Esophagus (tissue), 2 donors: Measurements from ENCODE around the gene RPS25. TPM values are rescaled to one million over a fixed set of nuclear protein-coding genes. Genes with fewer than 3 reads are reported as not detected.
A peak's percentile ranks its signal among the peaks of the same experiment; 100 is the strongest.
"Not testable (repeated sequence)": the region's sequence is repeated elsewhere in the genome, so short reads cannot be mapped to it uniquely, and the experiment has no call there.

Experiments
- H3K27ac ChIP-seq, 2 donors: one replicate each; pipeline ENCODE4 v1.5.1; 2013; ENCODE audit warnings: low read depth in 2 of 2, mild to moderate bottlenecking in 2 of 2, inconsistent platforms in 1 of 2, low read length in 1 of 2, moderate library complexity in 1 of 2
- H3K27me3 ChIP-seq, 2 donors: one replicate each; pipeline ENCODE4 v1.6.1; 2013; ENCODE audit warnings: low read length in 2 of 2, control low read depth in 1 of 2, mild to moderate bottlenecking in 1 of 2; ENCODE audit not compliant: insufficient read depth in 2 of 2, control insufficient read depth in 1 of 2
- H3K36me3 ChIP-seq, 2 donors: one replicate each; pipeline ENCODE4 v1.6.1; 2013; ENCODE audit warnings: low read length in 1 of 2; ENCODE audit not compliant: control insufficient read depth in 2 of 2, insufficient read depth in 2 of 2
- H3K4me1 ChIP-seq, 2 donors: one replicate each; pipeline ENCODE4 v1.6.1; 2013; ENCODE audit warnings: low read length in 1 of 2; ENCODE audit not compliant: control insufficient read depth in 2 of 2, insufficient read depth in 2 of 2
- H3K4me3 ChIP-seq, 2 donors: one replicate each; pipeline ENCODE4 v1.5.1; 2013; ENCODE audit warnings: low read length in 2 of 2, mild to moderate bottlenecking in 2 of 2, low read depth in 1 of 2, moderate library complexity in 1 of 2
- H3K9me3 ChIP-seq, 2 donors: one replicate each; pipeline ENCODE4 v1.6.1; 2013; ENCODE audit warnings: mild to moderate bottlenecking in 2 of 2, low read depth in 1 of 2, low read length in 1 of 2, moderate library complexity in 1 of 2; ENCODE audit not compliant: control insufficient read depth in 2 of 2, insufficient read depth in 1 of 2
- WGBS, 2 donors: extraction: QIAGEN DNeasy Blood & Tissue Kit; methylation state at CpG; one replicate each; pipeline ENCODE4 v1.1.7; 2013; 5-methylcytosine and 5-hydroxymethylcytosine counted together
- polyA plus RNA-seq, 2 donors: library from polyadenylated mRNA; stranded (reverse); fragments of 200-250 nt; gene quantifications; one replicate each; pipeline ENCODE4 v1.2.3, GENCODE V29; 2013
- donor health status: healthy with polysubstance abuse.
- donor health status: Bipolar disorder and iron deficiency.

RPS25 gene
- 1,000 to 10,000 TPM; 1,420 to 2,000 TPM for polyA plus RNA-seq

DNA sequence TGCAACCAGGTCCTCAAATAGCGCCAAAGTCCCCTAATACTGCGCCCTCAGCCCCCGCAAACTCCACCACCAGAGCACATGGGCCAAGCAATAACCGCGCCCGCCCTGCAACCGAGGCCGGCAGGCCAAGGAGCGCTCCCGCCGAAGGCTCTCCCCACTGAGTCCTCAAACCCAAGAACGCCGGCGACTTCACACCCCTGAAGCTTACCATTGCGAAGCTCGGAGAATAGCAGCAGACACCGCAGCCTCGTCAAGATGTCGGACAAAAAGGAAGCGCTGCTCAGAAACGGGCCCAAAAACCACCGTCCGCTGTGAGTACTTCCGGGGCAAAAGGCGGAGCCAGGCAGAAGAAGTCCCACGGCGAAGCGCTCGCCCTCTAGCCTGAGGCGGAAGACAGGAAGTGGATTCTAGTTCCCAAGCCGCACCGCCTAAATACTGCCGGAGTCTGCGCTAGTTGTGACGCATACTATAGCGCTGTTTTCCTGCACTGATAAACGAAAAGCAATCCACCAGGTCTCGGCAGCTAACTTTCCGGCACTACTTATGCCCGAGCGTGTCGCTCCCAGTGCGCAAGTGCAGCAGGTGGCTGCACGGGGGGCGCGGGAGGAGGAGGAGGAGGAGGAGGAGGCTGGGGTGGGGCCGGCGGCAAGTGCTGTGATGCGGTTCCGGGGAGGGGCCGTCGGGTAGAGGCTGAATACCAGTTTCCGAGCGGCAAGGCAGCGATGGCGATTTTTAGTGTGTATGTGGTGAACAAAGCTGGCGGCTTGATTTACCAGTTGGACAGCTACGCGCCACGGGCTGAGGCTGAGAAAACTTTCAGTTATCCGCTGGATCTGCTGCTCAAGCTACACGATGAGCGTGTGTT is at the start of gene RPS25, which contains the start of gene TRAPPC4:
Gene RPS25, minus strand, starts transcription at position 270 of the 865 bp plus-strand sequence. Its CDS starts 59 bp downstream, at position 211.
Gene TRAPPC4, plus strand, starts transcription at position 693 of the 865 bp plus-strand sequence. Its CDS starts 30 bp downstream, at position 723.
- Histone ChIP-seq H3K27me3 (no peaks in the 10 kb centered on the region), H3K4me3 (peak within 1 kb of the TSS; percentile 90 to 100), H3K9me3 (no peaks in the 10 kb centered on the region), H3K27ac (peak within 1 kb of the TSS; percentile 94 to 99), H3K36me3 (peaks cover 9 to 10% of the 10 kb centered on the region in 2 donors), H3K4me1 (no peaks in the 10 kb centered on the region)
- 0% methylated on average over 61 to 63 of the region's 63 CpGs for WGBS, 2 donors

DNA sequence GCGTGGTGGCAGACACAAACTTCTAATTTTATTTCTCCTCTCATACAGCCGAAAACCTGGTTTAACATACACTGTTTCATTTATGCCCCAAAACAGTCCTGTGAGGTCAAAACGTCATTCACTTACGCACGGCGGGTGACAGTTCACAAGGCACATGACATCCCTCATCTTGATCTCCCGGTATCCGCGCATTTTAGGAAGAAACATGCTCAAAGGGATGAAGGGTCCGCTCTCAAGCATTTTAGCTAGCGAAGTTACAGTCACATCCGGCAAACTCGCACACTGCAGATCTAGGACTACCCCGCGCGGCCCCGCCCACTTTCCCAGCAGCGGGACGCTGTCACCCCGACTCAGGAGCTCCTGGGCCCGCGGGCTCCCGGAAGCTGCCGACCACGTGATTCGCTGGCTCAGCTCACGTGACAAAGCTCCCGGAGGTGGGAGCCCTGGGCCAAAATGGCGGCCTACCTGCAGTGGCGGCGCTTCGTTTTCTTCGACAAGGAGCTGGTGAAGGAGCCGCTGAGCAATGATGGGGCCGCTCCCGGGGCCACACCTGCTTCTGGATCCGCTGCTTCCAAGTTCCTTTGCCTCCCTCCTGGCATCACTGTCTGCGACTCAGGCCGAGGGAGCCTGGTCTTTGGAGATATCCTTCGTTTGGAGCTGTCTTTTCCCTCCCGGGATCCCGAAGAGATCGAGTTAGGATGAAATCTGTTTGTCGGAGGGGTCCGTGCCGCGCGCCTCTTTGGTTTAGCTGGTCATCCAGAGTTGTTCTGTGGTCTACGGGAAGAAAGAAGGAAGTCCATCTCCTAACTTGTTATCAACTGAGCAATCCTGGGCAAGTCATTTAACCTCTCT is 49.5 kb upstream of the RPS25 start, which contains the start of gene VPS11:
Gene VPS11, plus strand, starts transcription at position 448 of the 852 bp plus-strand sequence. Its CDS starts 6 bp downstream, at position 454.
- Histone ChIP-seq H3K4me1 (peaks cover 2 to 4% of the 10 kb centered on the region in 2 donors), H3K4me3 (peak within 1 kb of the TSS; percentile 71 to 98)

DNA sequence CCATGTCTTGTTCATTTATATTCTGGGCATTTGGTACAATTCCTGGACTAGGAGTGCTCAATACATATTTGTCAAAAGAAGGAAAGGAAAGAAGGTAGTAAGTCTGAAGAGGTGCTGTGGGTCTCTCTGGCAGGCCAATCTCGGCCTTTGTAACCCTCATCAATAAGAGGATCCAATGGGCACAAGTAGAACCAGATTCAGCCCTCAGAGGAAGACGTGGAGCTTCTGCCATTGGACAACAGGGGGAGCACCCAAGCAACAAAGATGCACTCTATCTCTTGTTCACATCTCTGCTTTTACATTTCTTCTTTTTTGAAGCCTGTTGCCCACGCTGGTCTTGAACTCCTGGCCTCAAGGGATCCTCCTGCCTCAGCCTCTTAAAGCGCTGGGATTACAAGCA is 47.2 kb upstream of the RPS25 start:
- Histone ChIP-seq H3K27me3 (no peaks in the 10 kb centered on the region), H3K9me3 (no peaks in the 10 kb centered on the region), H3K4me1 (peaks cover 2 to 4% of the 10 kb centered on the region in 2 donors), H3K36me3 (peaks cover 0 to 3% of the 10 kb centered on the region in 2 donors), H3K4me3 (no peak overlapping the region), H3K27ac (no peak overlapping the region)
- 56 to 57% methylated on average over 4 of the region's 4 CpGs for WGBS, 2 donors

More for the DNA sequence above, 49.5 kb upstream of the RPS25 start, which contains the start of gene VPS11:
- H3K9me3 ChIP-seq = no peaks in the 10 kb centered on the region
- WGBS, 2 donors = 0 to 1% methylated on average over 49 of the region's 49 CpGs
- peak within 1 kb of the TSS; percentile 88 to 96 for H3K27ac ChIP-seq
- peaks cover 0 to 10% of the 10 kb centered on the region in 2 donors for H3K36me3 ChIP-seq
- H3K27me3 ChIP-seq = no peaks in the 10 kb centered on the region

DNA sequence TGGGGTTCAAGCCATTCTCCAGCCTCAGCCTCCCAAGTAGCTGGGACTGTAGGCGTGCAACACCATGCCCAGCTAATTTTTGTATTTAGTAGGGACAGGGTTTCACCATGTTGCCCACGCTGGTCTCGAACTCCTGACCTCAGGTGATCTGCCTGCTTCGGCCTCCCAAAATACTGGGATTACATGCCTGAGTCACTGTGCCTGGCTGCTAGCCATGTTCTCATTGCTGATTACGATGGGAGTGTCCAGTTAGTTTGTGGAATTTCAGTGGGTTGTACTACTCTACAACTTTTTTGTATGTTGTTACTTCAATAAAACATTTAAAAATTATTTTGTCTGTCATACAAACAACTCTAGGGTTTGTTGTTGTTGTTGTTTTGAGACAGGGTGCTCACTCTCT is 44.6 kb upstream of the RPS25 start:
- no peak overlapping the region for H3K4me3 ChIP-seq
- WGBS, 2 donors = 58 to 60% methylated on average over 5 of the region's 5 CpGs
- no peaks in the 10 kb centered on the region for H3K9me3 ChIP-seq
- no peaks in the 10 kb centered on the region for H3K27me3 ChIP-seq
- no peak overlapping the region for H3K27ac ChIP-seq
- H3K4me1 ChIP-seq = peaks cover 0 to 2% of the 10 kb centered on the region in 2 donors
- no peaks in the 10 kb centered on the region for H3K36me3 ChIP-seq

DNA sequence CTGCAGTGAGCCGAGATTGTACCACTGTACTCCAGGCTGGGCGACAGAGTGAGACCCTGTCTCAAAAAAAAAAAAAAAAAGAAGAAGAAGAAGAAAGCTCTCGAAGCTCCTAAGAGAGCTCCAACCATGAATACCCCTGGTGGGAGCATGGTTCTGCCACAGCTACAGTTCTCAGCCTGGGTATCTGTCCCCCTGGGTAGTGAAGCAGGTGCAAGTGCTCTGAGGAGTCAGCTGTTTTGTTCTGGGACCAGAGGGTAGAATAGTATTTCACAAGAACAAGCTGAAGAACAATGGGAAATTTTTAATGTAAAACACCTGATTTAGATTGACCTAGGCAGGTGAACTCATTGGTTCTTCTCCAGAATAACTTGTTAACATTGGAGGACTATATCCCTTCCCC is 43.1 kb upstream of the RPS25 start:
- Histone ChIP-seq H3K9me3 (no peaks in the 10 kb centered on the region), H3K4me3 (no peak overlapping the region), H3K27ac (no peak overlapping the region), H3K27me3 (no peaks in the 10 kb centered on the region), H3K36me3 (no peaks in the 10 kb centered on the region), H3K4me1 (no peaks in the 10 kb centered on the region)
- 85 to 93% methylated on average over 3 of the region's 3 CpGs for WGBS, 2 donors

DNA sequence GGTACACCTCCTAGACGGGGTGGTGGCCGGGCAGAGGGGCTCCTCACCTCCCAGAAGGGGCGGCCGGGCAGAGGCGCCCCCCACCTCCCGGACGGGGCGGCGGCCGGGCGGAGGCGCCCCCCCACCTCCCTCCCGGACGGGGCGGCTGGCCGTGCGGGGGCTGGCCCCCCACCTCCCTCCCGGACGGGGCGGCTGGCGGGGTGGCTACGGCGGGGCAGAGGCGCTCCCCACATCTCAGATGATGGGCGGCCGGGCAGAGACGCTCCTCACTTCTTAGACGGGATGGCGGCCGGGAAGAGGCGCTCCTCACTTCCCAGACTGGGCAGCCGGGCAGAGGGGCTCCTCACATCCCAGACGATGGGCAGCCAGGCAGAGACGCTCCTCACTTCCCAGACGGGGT is 41.0 kb upstream of the RPS25 start:
- not testable (repeated sequence) for H3K9me3 ChIP-seq, H3K4me3 ChIP-seq, H3K27ac ChIP-seq, H3K4me1 ChIP-seq, H3K27me3 ChIP-seq
- H3K36me3 ChIP-seq = peaks cover 7 to 12% of the 10 kb centered on the region in 2 donors
- 90 to 95% methylated on average over 11 to 31 of the region's 35 CpGs for WGBS, 2 donors

DNA sequence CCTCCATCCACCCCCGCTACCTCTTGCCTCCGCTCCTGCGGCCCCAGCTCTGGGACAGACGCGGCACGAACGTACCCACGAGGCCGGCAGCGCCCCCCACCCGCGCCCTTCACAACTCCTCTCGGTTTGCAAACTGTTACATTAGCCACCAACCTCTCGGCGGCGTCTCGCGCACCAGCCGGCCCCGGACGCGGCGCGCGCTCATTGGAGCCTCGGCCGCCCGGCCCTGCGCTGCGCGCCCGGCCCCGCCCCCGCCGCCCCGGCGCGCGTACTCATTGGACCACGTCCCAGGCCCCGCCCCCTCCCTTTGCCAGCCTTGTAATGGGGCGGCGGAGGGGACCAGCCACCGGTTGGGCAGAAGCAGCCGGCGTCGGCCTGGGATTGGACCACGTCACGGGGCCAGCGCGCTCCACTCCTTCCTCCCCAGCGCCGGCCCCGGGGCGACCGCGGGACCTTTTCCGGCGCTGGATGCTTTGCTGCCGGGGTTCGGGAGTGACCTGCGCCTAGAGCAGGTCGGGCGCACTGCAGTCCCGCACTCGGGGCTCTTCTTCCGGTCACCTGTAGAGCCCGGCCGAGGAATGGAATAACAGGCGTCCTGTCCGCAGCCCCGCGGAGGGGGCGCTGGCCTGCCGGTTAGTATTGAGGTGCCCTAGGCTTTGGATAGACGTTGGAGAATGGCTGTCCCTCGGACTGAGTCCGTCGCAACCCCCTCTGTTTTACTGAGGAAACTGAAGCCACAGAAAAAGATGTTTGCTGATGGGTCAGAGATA is 39.0 kb upstream of the RPS25 start, which contains the start of gene HYOU1:
Gene HYOU1, minus strand, starts transcription at position 206 of the 770 bp plus-strand sequence. CDS start 1,045 bp downstream, outside the sequence.
- peak within 1 kb of the TSS; percentile 92 to 94 for H3K27ac ChIP-seq
- 0 to 1% methylated on average over 64 to 79 of the region's 79 CpGs for WGBS, 2 donors
- H3K36me3 ChIP-seq = peaks cover 13 to 29% of the 10 kb centered on the region in 2 donors
- H3K4me1 ChIP-seq = peaks cover 0 to 10% of the 10 kb centered on the region in 2 donors
- H3K4me3 ChIP-seq = peak within 1 kb of the TSS; percentile 85 to 92
- H3K9me3 ChIP-seq = no peaks in the 10 kb centered on the region
- H3K27me3 ChIP-seq = no peaks in the 10 kb centered on the region

DNA sequence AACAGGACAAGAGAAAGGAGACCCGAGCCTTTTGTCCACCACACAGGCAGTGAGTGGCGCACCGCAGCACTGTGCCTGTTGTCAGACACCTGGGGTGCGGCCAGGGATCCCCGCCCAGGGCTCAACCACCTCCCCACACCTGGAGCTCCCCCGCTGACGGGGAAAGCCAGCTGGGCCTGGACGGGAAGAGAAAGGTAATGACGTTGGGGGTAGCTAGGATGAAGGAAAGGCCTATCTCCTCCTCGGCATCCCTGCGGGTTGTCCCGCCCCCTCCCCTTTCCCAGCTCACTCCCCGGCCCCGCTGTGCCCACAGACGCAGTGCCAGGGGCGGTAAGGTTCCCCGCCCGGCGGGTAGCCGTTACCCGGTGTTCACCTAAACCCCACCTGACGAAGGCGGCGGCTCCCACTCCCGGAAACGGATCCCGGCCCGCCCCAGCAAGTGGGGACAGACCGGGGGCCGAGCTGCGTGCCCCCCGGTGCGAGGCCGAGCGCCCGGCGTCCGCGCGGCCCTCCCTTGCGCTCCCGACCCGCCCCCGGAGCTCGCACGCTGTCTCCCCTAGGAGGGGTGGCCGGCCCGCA is 38.4 kb upstream of the RPS25 start:
- 1% methylated on average over 30 to 48 of the region's 48 CpGs for WGBS, 2 donors
- H3K27me3 ChIP-seq = no peaks in the 10 kb centered on the region
- H3K4me3 ChIP-seq = peak overlapping the region; percentile 85 to 92
- peaks cover 0 to 10% of the 10 kb centered on the region in 2 donors for H3K4me1 ChIP-seq
- no peaks in the 10 kb centered on the region for H3K9me3 ChIP-seq
- H3K36me3 ChIP-seq = peaks cover 19 to 36% of the 10 kb centered on the region in 2 donors
- peak overlapping the region; percentile 92 to 94 for H3K27ac ChIP-seq
